Pancreas (tissue), 10 donors: ENCODE results near the gene HJV. TPM values are rescaled to one million over a fixed set of nuclear protein-coding genes. Genes with fewer than 3 reads are reported as not detected.
A peak's percentile ranks its signal among the peaks of the same experiment; 100 is the strongest.

Experiments
- ATAC-seq, 4 donors: fragments of 200-7000 bp; cut with Tn5 transposase; one replicate each; pipeline versions ENCODE4 v1.8.0 to v1.9.1; 2020; ENCODE audit warnings: mild to moderate bottlenecking in 4 of 4, moderate library complexity in 4 of 4
- DNase-seq, 6 donors: peaks; one replicate each; pipeline ENCODE4 v3.0.0-alpha.2; 2020
- FAIRE-seq: peaks from 2 replicates; lab custom pipeline; 2012; peaks lifted over from hg19 to GRCh38; lab: Jason Lieb, UNC
- H3K27ac ChIP-seq, 4 donors: fragments of 200-600 bp; sonication (generic); 1 replicate in 3 of 4; 2 replicates in 1 of 4; pipeline versions ENCODE4 v1.5.0 to v1.8.0; 2020
- H3K27me3 ChIP-seq, 4 donors: fragments of 200-600 bp; one replicate each; pipeline ENCODE4 v1.8.0; 2021
- H3K36me3 ChIP-seq, 3 donors: fragments of 200-600 bp; sonication (generic) in 1 of 3; one replicate each; pipeline versions ENCODE4 v1.5.0 to v1.8.0; 2020 to 2021
- H3K4me1 ChIP-seq, 3 donors: fragments of 200-600 bp; one replicate each; pipeline ENCODE4 v1.8.0; 2021
- H3K4me3 ChIP-seq, 4 donors: fragments of 200-600 bp; sonication (generic) in 2 of 4; one replicate each; pipeline versions ENCODE4 v1.5.0 to v1.8.0; 2020 to 2021
- H3K9me3 ChIP-seq, 4 donors: fragments of 200-600 bp; one replicate each; pipeline ENCODE4 v1.8.0; 2021
- CTCF ChIP-seq, 4 donors: fragments of 200-600 bp; sonication (generic) in 3 of 4; IDR thresholded peaks; one replicate each; pipeline versions ENCODE4 v1.5.0 to v1.8.0; 2021; ENCODE audit warnings: antibody characterized with exemption in 4 of 4
- WGBS, 2 donors: extraction: QIAGEN DNeasy Blood & Tissue Kit; methylation state at CpG; one replicate each; pipeline ENCODE4 v1.1.7; 2013; 5-methylcytosine and 5-hydroxymethylcytosine counted together
- intact Hi-C, 3 donors: fragments of 100-400 bp; cut with DNase I; formaldehyde crosslinking; loops; one replicate each; pipeline versions ENCODE4 v1.11.1 to v1.14.2; 2022
- polyA plus RNA-seq, 2 donors: library from polyadenylated mRNA; stranded (reverse); fragments of 200-250 nt; gene quantifications; one replicate each; pipeline ENCODE4 v1.2.3, GENCODE V29; 2013
- total RNA-seq, 6 donors: library from RNA; stranded (reverse); fragmentation: NEBNext Ultra II Directional in 4 of 6; extraction: Animal tissue kit (Norgen Biotek cat#: 25700) in 4 of 6; gene quantifications; one replicate each; pipeline versions ENCODE4 v1.2.1 to v1.2.4, GENCODE V29; 2021 to 2023
- donor health status: healthy with polysubstance abuse.
- donor health status: DM: no; HTN: no; CAD: no; lungs with moderate emphysema.
- donor health status: DM: no; HTN: no; CAD: no.
- donor health status: control.
- donor health status: control.
- donor health status: Bipolar disorder and iron deficiency.
- donor health status: DM: yes; HTN: yes; CAD: no.
- donor health status: DM: no; HTN: no; CAD: no.
- donor health status: DM: no; HTN: no; CAD: no.
- donor health status: DM: yes; HTN: yes; CAD: no.

Gene HJV
- total and polyA plus RNA-seq, 8 donors, result 0.07 TPM; not detected in 7

- H3K27me3 ChIP-seq, result no peaks in the 10 kb centered on the region
- WGBS, 2 donors, result 4 to 9% methylated on average over 10 of the region's 10 CpGs
- peak overlapping the region; percentile 43 to 96 (median 74) for H3K27ac ChIP-seq
- TF ChIP-seq CTCF (IDR thresholded peaks at IDR 0.05), result no peak
- H3K4me1 ChIP-seq, result peaks cover 14 to 44% (median 20%) of the 10 kb centered on the region in 3 donors
- DNase-seq (peak in 4 of 6 donors; percentile 40 to 49 (median 44)), ATAC-seq (no peak), FAIRE-seq (no peak)
- H3K9me3 ChIP-seq, result no peaks in the 10 kb centered on the region
- intact Hi-C loops, result no loop called here
- H3K4me3 ChIP-seq, result peak overlapping the region; percentile 57 to 93 (median 65)
- peaks cover 0 to 45% (median 20%) of the 10 kb centered on the region in 3 donors for H3K36me3 ChIP-seq
Observed at GRCh38 chr1:145994391-145995120, 27.0 kb downstream of the HJV start.

GRCh38 chr1:145993618-145994390, 27.7 kb downstream of the HJV start:
- Histone ChIP-seq H3K9me3 (no peaks in the 10 kb centered on the region), H3K36me3 (peaks cover 0 to 45% (median 20%) of the 10 kb centered on the region in 3 donors), H3K4me1 (peaks cover 9 to 37% (median 16%) of the 10 kb centered on the region in 3 donors), H3K27me3 (no peaks in the 10 kb centered on the region), H3K27ac (peak overlapping the region in 2 of 4 donors; percentile 57 to 90), H3K4me3 (peak overlapping the region; percentile 57 to 93 (median 65))
- FAIRE-seq (no peak), DNase-seq (peak in 1 of 6 donors; percentile 21), ATAC-seq (no peak)
- TF ChIP-seq CTCF (IDR thresholded peaks at IDR 0.05), result no peak
- intact Hi-C loops, result no loop called here
- 23% methylated on average over 6 of the region's 6 CpGs for WGBS, 2 donors

- peaks cover 0 to 45% (median 20%) of the 10 kb centered on the region in 3 donors for H3K36me3 ChIP-seq
- peak overlapping the region in 3 of 4 donors; percentile 34 to 90 (median 57) for H3K27ac ChIP-seq
- no peak for TF ChIP-seq CTCF (IDR thresholded peaks at IDR 0.05)
- ATAC-seq (no peak), FAIRE-seq (no peak), DNase-seq (no peak)
- H3K9me3 ChIP-seq, result no peaks in the 10 kb centered on the region
- H3K4me3 ChIP-seq, result peak overlapping the region; percentile 57 to 93 (median 65)
- H3K4me1 ChIP-seq, result peaks cover 5 to 30% (median 12%) of the 10 kb centered on the region in 3 donors
- no peaks in the 10 kb centered on the region for H3K27me3 ChIP-seq
- intact Hi-C loops, result no loop called here
- 14% methylated on average over 5 of the region's 5 CpGs for whole genome bisulfite sequencing, 2 donors
Observed at GRCh38 chr1:145992958-145993617, 28.4 kb downstream of the HJV start.

- H3K4me1 ChIP-seq, result peaks cover 5 to 25% (median 10%) of the 10 kb centered on the region in 3 donors
- intact Hi-C loops, result no loop called here
Observed at GRCh38 chr1:145992502-145992936, 29.0 kb downstream of the HJV start.

More at GRCh38 chr1:145992502-145992936, 29.0 kb downstream of the HJV start:
- H3K4me3 ChIP-seq, result peak overlapping the region in 3 of 4 donors; percentile 57 to 93 (median 69)
- ATAC-seq (no peak), DNase-seq (peak in 1 of 6 donors; percentile 9), FAIRE-seq (no peak)
- H3K36me3 ChIP-seq, result peaks cover 0 to 45% (median 20%) of the 10 kb centered on the region in 3 donors
- H3K27me3 ChIP-seq, result no peaks in the 10 kb centered on the region
- 24 to 63% methylated on average over 1 of the region's 1 CpG for WGBS, 2 donors
- H3K9me3 ChIP-seq, result no peaks in the 10 kb centered on the region
- no peak for TF ChIP-seq CTCF (IDR thresholded peaks at IDR 0.05)
- H3K27ac ChIP-seq, result peak overlapping the region in 3 of 4 donors; percentile 34 to 90 (median 57)
